C4-2B (cell line): Measurements from ENCODE around the gene AHSP.

Experiments
- ZFX ChIP-seq: fragments of 450-650 bp; IDR thresholded peaks from 2 replicates; pipeline ENCODE4 v1.6.1; 2017
- TF ChIP-seq, protein P1 (sequence below): fragments of 450-650 bp; conservative IDR thresholded peaks from 2 replicates; pipeline ENCODE4 v1.5.1; 2017; ENCODE audit warnings: mild to moderate bottlenecking

DNA sequence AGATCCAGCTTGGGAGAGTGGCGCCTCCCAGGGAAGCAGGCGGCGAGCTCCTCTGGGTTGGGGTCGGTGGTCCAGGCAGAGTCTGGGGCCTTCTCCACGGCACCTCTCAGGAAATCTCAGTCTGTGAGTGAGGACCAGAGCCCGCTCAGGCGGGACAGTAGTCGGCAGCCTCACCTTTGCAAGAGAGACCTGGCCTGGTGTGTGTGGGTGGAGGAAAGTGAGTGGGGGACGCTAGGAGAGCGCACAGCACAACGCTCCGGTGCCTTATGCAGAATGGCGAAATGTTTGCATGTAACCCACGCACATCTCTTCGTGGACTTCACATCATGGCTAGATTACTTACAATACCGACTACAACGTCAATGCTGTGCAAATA lies 2.2 kb downstream of the AHSP start:
- TF ChIP-seq, protein P1, sequence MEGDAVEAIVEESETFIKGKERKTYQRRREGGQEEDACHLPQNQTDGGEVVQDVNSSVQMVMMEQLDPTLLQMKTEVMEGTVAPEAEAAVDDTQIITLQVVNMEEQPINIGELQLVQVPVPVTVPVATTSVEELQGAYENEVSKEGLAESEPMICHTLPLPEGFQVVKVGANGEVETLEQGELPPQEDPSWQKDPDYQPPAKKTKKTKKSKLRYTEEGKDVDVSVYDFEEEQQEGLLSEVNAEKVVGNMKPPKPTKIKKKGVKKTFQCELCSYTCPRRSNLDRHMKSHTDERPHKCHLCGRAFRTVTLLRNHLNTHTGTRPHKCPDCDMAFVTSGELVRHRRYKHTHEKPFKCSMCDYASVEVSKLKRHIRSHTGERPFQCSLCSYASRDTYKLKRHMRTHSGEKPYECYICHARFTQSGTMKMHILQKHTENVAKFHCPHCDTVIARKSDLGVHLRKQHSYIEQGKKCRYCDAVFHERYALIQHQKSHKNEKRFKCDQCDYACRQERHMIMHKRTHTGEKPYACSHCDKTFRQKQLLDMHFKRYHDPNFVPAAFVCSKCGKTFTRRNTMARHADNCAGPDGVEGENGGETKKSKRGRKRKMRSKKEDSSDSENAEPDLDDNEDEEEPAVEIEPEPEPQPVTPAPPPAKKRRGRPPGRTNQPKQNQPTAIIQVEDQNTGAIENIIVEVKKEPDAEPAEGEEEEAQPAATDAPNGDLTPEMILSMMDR = no peak
- no peak for TF ChIP-seq ZFX
